Activated CD4-positive, alpha-beta T cell treated with anti-CD3 and anti-CD28 coated beads for 36 hours (primary cell): ENCODE data around the gene RALGAPB. TPM values are rescaled to one million over a fixed set of nuclear protein-coding genes. Genes with fewer than 3 reads are reported as not detected.
"Not testable (repeated sequence)": the region's sequence is repeated elsewhere in the genome, so short reads cannot be mapped to it uniquely, and the experiment has no call there.

Source experiments
- ATAC-seq: fragments of 200-7000 bp; cut with Tn5 transposase; one replicate; pipeline ENCODE4 v1.10.0; 2021; ENCODE audit warnings: mild to moderate bottlenecking, moderate library complexity
- CTCF ChIA-PET: fragments of 350-600 bp; sonication (Branson Sonifier 250); formaldehyde crosslinking; loops from one replicate; lab custom pipeline; 2021; ENCODE audit warnings: antibody characterized with exemption; lab: Charles Lee
- POLR2A ChIA-PET: fragments of 350-600 bp; sonication (Branson Sonifier 250); formaldehyde crosslinking; loops from one replicate; lab custom pipeline; 2021; ENCODE audit warnings: antibody characterized with exemption, inconsistent platforms; lab: Charles Lee
- DNase-seq: peaks from one replicate; pipeline ENCODE4 v3.0.0-alpha.2; 2020
- H3K27ac Mint-ChIP-seq: one replicate; pipeline ENCODE4 v1.8.0; 2021; ENCODE audit warnings: mixed read lengths
- H3K27me3 Mint-ChIP-seq: one replicate; pipeline ENCODE4 v1.8.0; 2021; ENCODE audit warnings: mixed read lengths
- H3K36me3 Mint-ChIP-seq: one replicate; pipeline ENCODE4 v1.8.0; 2021; ENCODE audit warnings: low read depth, mixed read lengths
- H3K4me1 Mint-ChIP-seq: one replicate; pipeline ENCODE4 v1.8.0; 2021; ENCODE audit warnings: mixed read lengths
- H3K4me3 Mint-ChIP-seq: one replicate; pipeline ENCODE4 v1.8.0; 2021; ENCODE audit warnings: mild to moderate bottlenecking, moderate library complexity, mixed read lengths
- H3K9me3 Mint-ChIP-seq: one replicate; pipeline ENCODE4 v1.8.0; 2021; ENCODE audit warnings: low read depth, mixed read lengths
- intact Hi-C, 2 experiments: fragments of 100-400 bp; cut with DNase I in 1 of 2; cut with micrococcal nuclease in 1 of 2; formaldehyde crosslinking; loops; one replicate each; pipeline versions ENCODE4 v1.14.2 to v1.15.1; 2022 to 2024; cut with DNase I, micrococcal nuclease
- total RNA-seq, 2 experiments: library from RNA; stranded (reverse); gene quantifications; one replicate each; pipeline ENCODE4 v1.2.3, GENCODE V29; 2021

RALGAPB gene
- total RNA-seq, 2 experiments from 2014 or later: 23.5 to 27.1 TPM

GRCh38 chr20:38477747-38478146 is 5.1 kb downstream of the RALGAPB start:
- intact Hi-C loops: no loop called here
- CTCF ChIA-PET: interaction anchor here (1.2 kb wide), 1 partner anchor 15 kb away, joined by 4 read pairs; no protein-coding TSS in a partner anchor
- H3K9me3 Mint-ChIP-seq: no peaks in the 10 kb centered on the region
- H3K27me3 Mint-ChIP-seq: no peaks in the 10 kb centered on the region
- no peak overlapping the region for H3K27ac Mint-ChIP-seq
- H3K4me1 Mint-ChIP-seq: peaks cover 50% of the 10 kb centered on the region
- H3K36me3 Mint-ChIP-seq: peaks cover 13% of the 10 kb centered on the region
- H3K4me3 Mint-ChIP-seq: no peak overlapping the region
- DNase-seq: no peak
- no peak for ATAC-seq
- POLR2A ChIA-PET: interaction anchor here (0.6 kb wide), 1 partner anchor 485 kb away, joined by 4 read pairs; the partner anchor contains the start of gene DHX35

GRCh38 chr20:38479596-38479995 is 7.0 kb downstream of the RALGAPB start:
- peaks cover 13% of the 10 kb centered on the region for H3K36me3 Mint-ChIP-seq
- ChIA-PET CTCF (interaction anchor here (0.6 to 1.2 kb wide), 3 partner anchors 12 to 138 kb away, joined by 3 to 4 read pairs (median 3); no protein-coding TSS in a partner anchor), POLR2A (no interaction called here)
- ATAC-seq: no peak
- H3K9me3 Mint-ChIP-seq: no peaks in the 10 kb centered on the region
- H3K27ac Mint-ChIP-seq: no peak overlapping the region
- no peak for DNase-seq
- H3K4me3 Mint-ChIP-seq: no peak overlapping the region
- no peaks in the 10 kb centered on the region for H3K27me3 Mint-ChIP-seq
- peaks cover 40% of the 10 kb centered on the region for H3K4me1 Mint-ChIP-seq
- intact Hi-C loops: no loop called here

- Mint-ChIP-seq H3K36me3 (peaks cover 16% of the 10 kb centered on the region), H3K27me3 (no peaks in the 10 kb centered on the region), H3K4me3 (no peak overlapping the region), H3K9me3 (no peaks in the 10 kb centered on the region), H3K4me1 (peaks cover 9% of the 10 kb centered on the region), H3K27ac (no peak overlapping the region)
- DNase-seq: no peak
- ChIA-PET CTCF (interaction anchor here (0.8 kb wide), 1 partner anchor 39 kb away, joined by 3 read pairs; no protein-coding TSS in a partner anchor), POLR2A (no interaction called here)
- no peak for ATAC-seq
- intact Hi-C loops: no loop called here
Measured at GRCh38 chr20:38485041-38485440, 12.4 kb downstream of the RALGAPB start.

GRCh38 chr20:38489181-38489580 is 16.5 kb downstream of the RALGAPB start:
- no peaks in the 10 kb centered on the region for H3K27me3 Mint-ChIP-seq
- peaks cover 3% of the 10 kb centered on the region for H3K4me1 Mint-ChIP-seq
- peaks cover 25% of the 10 kb centered on the region for H3K36me3 Mint-ChIP-seq
- intact Hi-C loops: no loop called here
- H3K4me3 Mint-ChIP-seq: no peak overlapping the region
- ATAC-seq (no peak), DNase-seq (no peak)
- no peaks in the 10 kb centered on the region for H3K9me3 Mint-ChIP-seq
- ChIA-PET CTCF (interaction anchor here (1.0 to 1.5 kb wide), 3 partner anchors 16 to 54 kb away, joined by 3 to 6 read pairs (median 4); partner anchors contain the start of genes RALGAPB and SNHG17), POLR2A (no interaction called here)
- H3K27ac Mint-ChIP-seq: no peak overlapping the region

GRCh38 chr20:38497246-38497935 is 24.7 kb downstream of the RALGAPB start:
- Mint-ChIP-seq H3K4me3 (no peak overlapping the region), H3K4me1 (no peaks in the 10 kb centered on the region), H3K36me3 (peaks cover 43% of the 10 kb centered on the region), H3K27ac (no peak overlapping the region), H3K9me3 (no peaks in the 10 kb centered on the region), H3K27me3 (no peaks in the 10 kb centered on the region)
- ATAC-seq (no peak), DNase-seq (no peak)
- intact Hi-C loops: no loop called here
- POLR2A ChIA-PET: no interaction called here
- CTCF ChIA-PET: no interaction called here

- Mint-ChIP-seq H3K9me3 (no peaks in the 10 kb centered on the region), H3K36me3 (peaks cover 47% of the 10 kb centered on the region), H3K4me1 (no peaks in the 10 kb centered on the region), H3K27ac (no peak overlapping the region), H3K4me3 (no peak overlapping the region), H3K27me3 (no peaks in the 10 kb centered on the region)
- ATAC-seq (no peak), DNase-seq (no peak)
- intact Hi-C loops: no loop called here
- ChIA-PET POLR2A (no interaction called here), CTCF (no interaction called here)
Measured at GRCh38 chr20:38498909-38499308, 26.3 kb downstream of the RALGAPB start.

- no peaks in the 10 kb centered on the region for H3K4me1 Mint-ChIP-seq
- no peak overlapping the region for H3K4me3 Mint-ChIP-seq
- DNase-seq (no peak), ATAC-seq (no peak)
- H3K9me3 Mint-ChIP-seq: peaks cover 2% of the 10 kb centered on the region
- intact Hi-C loops: no loop called here
- H3K27me3 Mint-ChIP-seq: no peaks in the 10 kb centered on the region
- H3K27ac Mint-ChIP-seq: no peak overlapping the region
- H3K36me3 Mint-ChIP-seq: peaks cover 50% of the 10 kb centered on the region
- ChIA-PET POLR2A (no interaction called here), CTCF (no interaction called here)
Measured at GRCh38 chr20:38499366-38499765, 26.7 kb downstream of the RALGAPB start.

GRCh38 chr20:38501858-38502436 is 29.3 kb downstream of the RALGAPB start:
- ChIA-PET CTCF (interaction anchor here (0.8 to 1.0 kb wide), 2 partner anchors 29 to 148 kb away, joined by 3 to 4 read pairs; partner anchors contain the start of gene RALGAPB), POLR2A (no interaction called here)
- Mint-ChIP-seq H3K36me3 (peaks cover 54% of the 10 kb centered on the region), H3K4me3 (no peak overlapping the region), H3K27ac (no peak overlapping the region), H3K27me3 (no peaks in the 10 kb centered on the region), H3K9me3 (peaks cover 3% of the 10 kb centered on the region), H3K4me1 (no peaks in the 10 kb centered on the region)
- intact Hi-C loops: no loop called here
- DNase-seq (no peak), ATAC-seq (no peak)

- H3K27ac Mint-ChIP-seq: no peak overlapping the region
- ATAC-seq (no peak), DNase-seq (no peak)
- no peaks in the 10 kb centered on the region for H3K27me3 Mint-ChIP-seq
- no peak overlapping the region for H3K4me3 Mint-ChIP-seq
- H3K4me1 Mint-ChIP-seq: no peaks in the 10 kb centered on the region
- CTCF ChIA-PET: no interaction called here
- peaks cover 3% of the 10 kb centered on the region for H3K9me3 Mint-ChIP-seq
- H3K36me3 Mint-ChIP-seq: peaks cover 47% of the 10 kb centered on the region
- intact Hi-C loops: no loop called here
- POLR2A ChIA-PET: no interaction called here
Measured at GRCh38 chr20:38504368-38505090, 31.9 kb downstream of the RALGAPB start.

GRCh38 chr20:38505091-38505455 is 32.4 kb downstream of the RALGAPB start:
- peaks cover 50% of the 10 kb centered on the region for H3K36me3 Mint-ChIP-seq
- peaks cover 3% of the 10 kb centered on the region for H3K9me3 Mint-ChIP-seq
- DNase-seq: no peak
- no peak for ATAC-seq
- POLR2A ChIA-PET: no interaction called here
- CTCF ChIA-PET: no interaction called here
- H3K27ac Mint-ChIP-seq: no peak overlapping the region
- intact Hi-C loops: no loop called here
- H3K4me3 Mint-ChIP-seq: no peak overlapping the region
- H3K4me1 Mint-ChIP-seq: no peaks in the 10 kb centered on the region
- H3K27me3 Mint-ChIP-seq: no peaks in the 10 kb centered on the region

GRCh38 chr20:38511726-38512125 is 39.1 kb downstream of the RALGAPB start:
- H3K9me3 Mint-ChIP-seq, H3K27ac Mint-ChIP-seq, POLR2A ChIA-PET, ATAC-seq, H3K4me1 Mint-ChIP-seq, H3K27me3 Mint-ChIP-seq, DNase-seq, H3K4me3 Mint-ChIP-seq: not testable (repeated sequence)
- peaks cover 34% of the 10 kb centered on the region for H3K36me3 Mint-ChIP-seq
- CTCF ChIA-PET: interaction anchor here (0.6 kb wide), 1 partner anchor 9 kb away, joined by 4 read pairs; no protein-coding TSS in a partner anchor
- intact Hi-C loops: loop anchor here in 1 of 2 experiments (10.0 kb wide), 1 partner anchor 57 kb away; no protein-coding TSS in a partner anchor
